PC-3 (cell line): ENCODE measurements around the gene TNFRSF1B. TPM values are rescaled to one million over a fixed set of nuclear protein-coding genes. Genes with fewer than 3 reads are reported as not detected.

Experiments used
- ATAC-seq: fragments of 200-7000 bp; cut with Tn5 transposase; 2 replicates; pipeline ENCODE4 v1.9.1; 2020; ENCODE audit warnings: mild to moderate bottlenecking, moderate library complexity
- BruUV-seq: library from RNA; stranded (reverse); fragments of 400-500 nt; replicated peaks from 2 replicates; lab custom pipeline; 2021; lab: Mats Ljungman, UMichigan
- CTCF ChIA-PET: fragments of 300-600 bp; sonication (Branson Sonifier 250); formaldehyde crosslinking; loops from one replicate; lab custom pipeline; 2022; ENCODE audit warnings: antibody characterized with exemption; lab: Charles Lee
- POLR2A ChIA-PET: fragments of 300-600 bp; sonication (Branson Sonifier 250); formaldehyde crosslinking; loops from one replicate; lab custom pipeline; 2022; ENCODE audit warnings: antibody characterized with exemption; ENCODE audit not compliant: unreplicated experiment; lab: Charles Lee
- DNase-seq: peaks from one replicate; pipeline ENCODE4 v3.0.0-alpha.2; 2015
- H2AFZ ChIP-seq: fragments of 300-600 bp; sonication (generic); 2 replicates; pipeline ENCODE4 v1.6.0; 2016; ENCODE audit warnings: antibody characterized with exemption, low read length
- H3F3A ChIP-seq: fragments of 300-600 bp; sonication (generic); one replicate; pipeline ENCODE4 v1.6.0; 2017; ENCODE audit warnings: antibody characterized with exemption, low read length, control low read depth, mild to moderate bottlenecking; ENCODE audit not compliant: unreplicated experiment
- H3K27ac ChIP-seq: fragments of 300-600 bp; sonication (generic); 2 replicates; pipeline ENCODE4 v1.5.1; 2016; ENCODE audit warnings: mild to moderate bottlenecking, low read length
- H3K27me3 ChIP-seq: fragments of 300-600 bp; sonication (generic); 2 replicates; pipeline ENCODE4 v1.6.1; 2016; ENCODE audit warnings: low read length, mixed read lengths
- H3K36me3 ChIP-seq: fragments of 300-600 bp; sonication (generic); 2 replicates; pipeline ENCODE4 v1.6.1; 2016; ENCODE audit warnings: low read depth, mixed run types, low read length, mixed read lengths
- H3K4me1 ChIP-seq: fragments of 300-600 bp; sonication (generic); 2 replicates; pipeline ENCODE4 v1.5.1; 2016; ENCODE audit warnings: low read length; ENCODE audit not compliant: insufficient read depth
- H3K4me2 ChIP-seq: fragments of 300-600 bp; sonication (generic); 2 replicates; pipeline ENCODE4 v1.6.0; 2016; ENCODE audit warnings: low read length
- H3K4me3 ChIP-seq: fragments of 300-600 bp; sonication (generic); 2 replicates; pipeline ENCODE4 v1.5.1; 2016; ENCODE audit warnings: mild to moderate bottlenecking, low read length, mixed read lengths
- H3K79me2 ChIP-seq: fragments of 300-600 bp; sonication (generic); 2 replicates; pipeline ENCODE4 v1.6.1; 2017; ENCODE audit warnings: low read length, mixed read lengths
- H3K9ac ChIP-seq: fragments of 300-600 bp; sonication (generic); 2 replicates; pipeline ENCODE4 v1.6.0; 2016; ENCODE audit warnings: mild to moderate bottlenecking, low read length
- H3K9me2 ChIP-seq: fragments of 300-600 bp; sonication (generic); replicated peaks from 2 replicates; pipeline ENCODE4 v1.6.1; 2016; ENCODE audit warnings: mixed run types, low read length, mixed read lengths
- H3K9me3 ChIP-seq: fragments of 300-600 bp; sonication (generic); 2 replicates; pipeline ENCODE4 v1.6.1; 2016; ENCODE audit warnings: low read length, mixed read lengths
- H4K20me1 ChIP-seq: fragments of 300-600 bp; sonication (generic); 2 replicates; pipeline ENCODE4 v1.6.1; 2016; ENCODE audit warnings: low read length, mixed read lengths
- EZH2 ChIP-seq: fragments of 300-600 bp; sonication (generic); IDR thresholded peaks from one replicate; pipeline ENCODE4 v1.6.1; 2017; ENCODE audit warnings: antibody characterized with exemption, mild to moderate bottlenecking, low read length; ENCODE audit not compliant: unreplicated experiment
- EZH2phosphoT487 ChIP-seq: fragments of 300-600 bp; sonication (generic); IDR thresholded peaks from 2 replicates; pipeline ENCODE4 v1.6.1; 2018; ENCODE audit warnings: mild to moderate bottlenecking, antibody characterized with exemption, low read length, borderline replicate concordance
- intact Hi-C: fragments of 100-400 bp; cut with micrococcal nuclease; formaldehyde crosslinking; loops from 2 replicates; pipeline ENCODE4 v1.9.0; 2023
- total RNA-seq: library from RNA; depleted of rRNA; stranded (reverse); fragments of >200 nt; gene quantifications from 2 replicates; pipeline ENCODE4 v1.2.3, GENCODE V29; 2014
- TF ChIP-seq, protein P1 (sequence below): fragments of 300-600 bp; sonication (generic); conservative IDR thresholded peaks from 2 replicates; pipeline ENCODE4 v1.5.1; 2017; ENCODE audit warnings: antibody characterized with exemption, low read depth, mild to moderate bottlenecking, low read length

Gene TNFRSF1B
- total RNA-seq, 1 experiment from 2014 or later: 1.3 TPM

- no peak for TF ChIP-seq EZH2phosphoT487
- TF ChIP-seq EZH2: no peak
- TF ChIP-seq, protein P1, sequence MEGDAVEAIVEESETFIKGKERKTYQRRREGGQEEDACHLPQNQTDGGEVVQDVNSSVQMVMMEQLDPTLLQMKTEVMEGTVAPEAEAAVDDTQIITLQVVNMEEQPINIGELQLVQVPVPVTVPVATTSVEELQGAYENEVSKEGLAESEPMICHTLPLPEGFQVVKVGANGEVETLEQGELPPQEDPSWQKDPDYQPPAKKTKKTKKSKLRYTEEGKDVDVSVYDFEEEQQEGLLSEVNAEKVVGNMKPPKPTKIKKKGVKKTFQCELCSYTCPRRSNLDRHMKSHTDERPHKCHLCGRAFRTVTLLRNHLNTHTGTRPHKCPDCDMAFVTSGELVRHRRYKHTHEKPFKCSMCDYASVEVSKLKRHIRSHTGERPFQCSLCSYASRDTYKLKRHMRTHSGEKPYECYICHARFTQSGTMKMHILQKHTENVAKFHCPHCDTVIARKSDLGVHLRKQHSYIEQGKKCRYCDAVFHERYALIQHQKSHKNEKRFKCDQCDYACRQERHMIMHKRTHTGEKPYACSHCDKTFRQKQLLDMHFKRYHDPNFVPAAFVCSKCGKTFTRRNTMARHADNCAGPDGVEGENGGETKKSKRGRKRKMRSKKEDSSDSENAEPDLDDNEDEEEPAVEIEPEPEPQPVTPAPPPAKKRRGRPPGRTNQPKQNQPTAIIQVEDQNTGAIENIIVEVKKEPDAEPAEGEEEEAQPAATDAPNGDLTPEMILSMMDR: no peak
- no peak overlapping the region for H3K9ac ChIP-seq
- POLR2A ChIA-PET: no interaction called here
- no peak for DNase-seq
- no peak overlapping the region for H2AFZ ChIP-seq
- H3K79me2 ChIP-seq: no peaks in the 10 kb centered on the region
- no peak overlapping the region for H3K4me2 ChIP-seq
- no peaks in the 10 kb centered on the region for H3K36me3 ChIP-seq
- H3K9me3 ChIP-seq: no peaks in the 10 kb centered on the region
- intact Hi-C loops: loop anchor here (1.0 to 2.0 kb wide), 2 partner anchors 83 to 151 kb away; no protein-coding TSS in a partner anchor
- CTCF ChIA-PET: interaction anchor here (0.5 to 1.4 kb wide), 6 partner anchors 71 to 150 kb away, joined by 3 to 11 read pairs (median 4); no protein-coding TSS in a partner anchor
- no peaks in the 10 kb centered on the region for H3K4me1 ChIP-seq
- H3K9me2 ChIP-seq: no peaks in the 10 kb centered on the region
- H3K27me3 ChIP-seq: no peaks in the 10 kb centered on the region
- no peaks in the 10 kb centered on the region for H4K20me1 ChIP-seq
- H3K4me3 ChIP-seq: no peak overlapping the region
- BruUV-seq: no TSS peak
- H3F3A ChIP-seq: no peaks in the 10 kb centered on the region
- ATAC-seq: no peak; the same call in none of the 2 replicates
- no peak overlapping the region for H3K27ac ChIP-seq
These were observed 41.1 kb upstream of the TNFRSF1B start for GRCh38 chr1:12125422-12126355.

- H2AFZ ChIP-seq: no peak overlapping the region
- no peak for ATAC-seq
- H3K36me3 ChIP-seq: no peaks in the 10 kb centered on the region
- H3K9me3 ChIP-seq: no peaks in the 10 kb centered on the region
- DNase-seq: no peak
- no peak overlapping the region for H3K4me2 ChIP-seq
- no peaks in the 10 kb centered on the region for H3K79me2 ChIP-seq
- no peaks in the 10 kb centered on the region for H4K20me1 ChIP-seq
- no peak for TF ChIP-seq EZH2
- peaks cover 7% of the 10 kb centered on the region for H3K4me1 ChIP-seq
- H3K9ac ChIP-seq: no peak overlapping the region
- ChIA-PET CTCF (no interaction called here), POLR2A (no interaction called here)
- no peaks in the 10 kb centered on the region for H3K9me2 ChIP-seq
- no peaks in the 10 kb centered on the region for H3F3A ChIP-seq
- no peak overlapping the region for H3K4me3 ChIP-seq
- H3K27me3 ChIP-seq: no peaks in the 10 kb centered on the region
- BruUV-seq: no TSS peak
- H3K27ac ChIP-seq: no peak overlapping the region
- intact Hi-C loops: no loop called here
These were observed 40.0 kb upstream of the TNFRSF1B start for GRCh38 chr1:12126781-12127180.

DNA sequence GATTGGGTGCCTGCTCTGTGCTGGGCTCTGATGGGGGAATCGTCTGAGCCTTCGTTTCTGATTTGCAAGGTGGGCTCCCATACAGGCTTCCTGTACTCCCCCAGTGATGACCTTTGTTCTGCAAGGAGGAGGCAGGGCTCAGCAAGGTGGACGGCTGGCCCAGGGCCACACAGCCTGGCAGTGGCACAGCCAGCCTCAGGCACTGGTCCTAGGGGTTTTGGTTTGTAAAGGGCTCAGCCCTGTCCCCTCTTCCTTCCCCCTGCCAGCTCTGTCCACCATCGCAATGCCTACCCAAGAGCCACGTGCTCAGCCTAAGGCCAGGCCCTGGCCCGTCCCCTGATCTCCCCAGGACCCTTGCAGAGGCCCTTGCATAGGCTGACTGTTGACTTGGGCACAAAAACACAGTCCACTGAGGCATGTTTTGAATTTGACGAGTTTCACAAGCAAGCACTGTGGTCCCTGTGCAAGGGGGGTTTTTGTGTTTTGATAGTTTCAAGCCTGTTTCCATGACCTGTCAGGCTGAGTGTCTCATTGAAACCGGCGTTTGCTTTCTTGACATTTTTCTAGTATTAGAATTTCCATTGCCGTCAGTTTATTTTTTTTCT is 39.5 kb upstream of the TNFRSF1B start:
- ChIA-PET POLR2A (no interaction called here), CTCF (no interaction called here)
- Histone ChIP-seq H3K4me3 (no peak overlapping the region), H3K4me2 (no peak overlapping the region), H3K4me1 (peaks cover 10% of the 10 kb centered on the region), H3K36me3 (no peaks in the 10 kb centered on the region), H3K27me3 (no peaks in the 10 kb centered on the region), H3K79me2 (no peaks in the 10 kb centered on the region), H3K9me3 (no peaks in the 10 kb centered on the region), H3K9ac (no peak overlapping the region), H3K27ac (no peak overlapping the region), H3K9me2 (no peaks in the 10 kb centered on the region), H2AFZ (no peak overlapping the region), H4K20me1 (no peaks in the 10 kb centered on the region), H3F3A (peaks cover under 1% of the 10 kb centered on the region)
- intact Hi-C loops: no loop called here
- BruUV-seq: no TSS peak
- DNase-seq (no peak), ATAC-seq (no peak)
- TF ChIP-seq EZH2 (no peak), EZH2phosphoT487 (no peak)
- TF ChIP-seq, protein P1: no peak
